ENCODE results near the gene WDR20. TPM values are rescaled to one million over a fixed set of nuclear protein-coding genes. Genes with fewer than 3 reads are reported as not detected.

WDR20 gene
- total and polyA plus RNA-seq, 2 of the 8 experiments (the other 6 are each of a cell fraction or from before 2014, with no cell fraction given): 11.2 to 26.7 TPM

GRCh38 chr14:102235275-102235897 lies 95.7 kb downstream of the WDR20 start:
- no peak overlapping the region for H3K4me3 ChIP-seq (ENCODE audit: extremely low read depth in 1 of 4, insufficient read depth in 2 of 4, low read depth in 3 of 4, low read length in 4 of 4)
- H4K5ac ChIP-seq (ENCODE audit: insufficient read length, low read depth, low read length): no peak overlapping the region
- H2BK120ac ChIP-seq (replicated peaks; ENCODE audit: low read depth, low read length): no peak overlapping the region
- no peak overlapping the region for H3K56ac ChIP-seq (replicated peaks; ENCODE audit: insufficient read length, low read depth, low read length)
- H4K8ac ChIP-seq (ENCODE audit: extremely low read depth, insufficient read depth, low read length): no peak overlapping the region
- CTCF ChIA-PET (ENCODE audit: partially characterized antibody): interaction anchor here (0.9 to 2.4 kb wide), 10 partner anchors 18 to 185 kb away, joined by 3 to 22 read pairs (median 4); no protein-coding TSS in a partner anchor
- no peak overlapping the region for H2BK20ac ChIP-seq (ENCODE audit: low read length)
- H3K27ac ChIP-seq (ENCODE audit: low read depth, low read length): no peak overlapping the region
- H3K4ac ChIP-seq (replicated peaks; ENCODE audit: insufficient read length, low read depth, low read length): no peak overlapping the region
- no peak overlapping the region for H2AK5ac ChIP-seq (ENCODE audit: low read depth, low read length)
- POLR2A ChIA-PET (ENCODE audit: partially characterized antibody): interaction anchor here (0.6 to 1.0 kb wide), 3 partner anchors 38 to 81 kb away, joined by 4 to 5 read pairs (median 4); no protein-coding TSS in a partner anchor
- no peaks in the 10 kb centered on the region for H3K36me3 ChIP-seq (ENCODE audit: control insufficient read depth in 2 of 4, insufficient read depth in 4 of 4, low read length in 3 of 4)
- H3K9ac ChIP-seq (replicated peaks in 1 of 4; ENCODE audit: extremely low read depth in 1 of 4, low read depth in 3 of 4, low read length in 3 of 4): no peak overlapping the region
- no peak overlapping the region for H2BK12ac ChIP-seq (ENCODE audit: low read depth, low read length)
- H4K20me1 ChIP-seq (replicated peaks in 1 of 2; ENCODE audit: control insufficient read depth in 1 of 2, insufficient read depth in 2 of 2, low read length in 2 of 2): no peaks in the 10 kb centered on the region
- H3K79me1 ChIP-seq (ENCODE audit: low read depth, low read length): no peaks in the 10 kb centered on the region
- H3K4me2 ChIP-seq (ENCODE audit: insufficient read depth in 1 of 2, low read depth in 2 of 2, low read length in 2 of 2): no peak overlapping the region
- peaks cover under 1 to 4% of the 10 kb centered on the region in 2 experiments; a peak in 1 of 4 replicates for H3K9me3 ChIP-seq (ENCODE audit: insufficient read depth in 2 of 2, low read depth in 1 of 2, low read length in 1 of 2)
- WGBS, 2 experiments (ENCODE audit: extremely low coverage in 1 of 2, insufficient coverage in 1 of 2, insufficient read length in 1 of 2, insufficient replicate concordance in 2 of 2, low coverage in 1 of 2, low lambda C conversion rate in 2 of 2, missing lambda C conversion rate in 1 of 2): 49% methylated on average over 19 of the region's 19 CpGs; no CpG with 5 or more reads in 1 of the 2 experiments
- FAIRE-seq (peak; percentile 74), DNase-seq (ENCODE audit: low read depth in 1 of 2, low spot score in 2 of 2) (peak; percentile 53 to 92)
- peak overlapping the region; percentile 60; the same call in 1 of the 2 replicates for H2AFZ ChIP-seq (ENCODE audit: low read length)
- H3K79me2 ChIP-seq (ENCODE audit: control insufficient read depth in 1 of 2, insufficient read depth in 2 of 2, low read length in 2 of 2): no peaks in the 10 kb centered on the region
- H3K23me2 ChIP-seq (ENCODE audit: low read depth, low read length): 0 out of 2 replicates have a peak, but pooled peaks cover 2% of the 10 kb centered on the region
- H3K27me3 ChIP-seq (replicated peaks in 1 of 4; ENCODE audit: control insufficient read depth in 3 of 4, extremely low read depth in 1 of 4, insufficient read depth in 3 of 4, low read length in 3 of 4): no peaks in the 10 kb centered on the region
- no peak overlapping the region for H3K14ac ChIP-seq (ENCODE audit: insufficient read length)
- no peak overlapping the region for H3K23ac ChIP-seq (ENCODE audit: insufficient read length)
- H3K4me1 ChIP-seq (replicated peaks in 1 of 4; ENCODE audit: control insufficient read depth in 3 of 4, insufficient read depth in 4 of 4, low read length in 3 of 4): peaks cover 0 to 6% (median 2%) of the 10 kb centered on the region in 4 experiments; a peak in 4 of 7 replicates
- H2BK5ac ChIP-seq (ENCODE audit: low read depth, low read length): no peak overlapping the region
- no peak overlapping the region for H2BK15ac ChIP-seq (ENCODE audit: low read length)
- no peak overlapping the region for H4K91ac ChIP-seq (replicated peaks; ENCODE audit: insufficient read length, low read length)
- H3K18ac ChIP-seq (ENCODE audit: extremely low read depth, low read length): no peak overlapping the region
- TF ChIP-seq RNF2 (IDR thresholded peaks at IDR 0.05; ENCODE audit: borderline replicate concordance, low read depth, low read length, missing control alignments, poor library complexity, severe bottlenecking): no peak
- 0 out of 2 replicates have a peak, but pooled peaks have one; percentile 45 for TF ChIP-seq SP1 (IDR thresholded peaks at IDR 0.05; ENCODE audit: low read depth, low read length)
- TF ChIP-seq YY1 (IDR thresholded peaks at IDR 0.05; ENCODE audit: low read depth, low read length): peak; percentile 59; the same call in 1 of the 2 replicates
- TF ChIP-seq, protein P1, sequence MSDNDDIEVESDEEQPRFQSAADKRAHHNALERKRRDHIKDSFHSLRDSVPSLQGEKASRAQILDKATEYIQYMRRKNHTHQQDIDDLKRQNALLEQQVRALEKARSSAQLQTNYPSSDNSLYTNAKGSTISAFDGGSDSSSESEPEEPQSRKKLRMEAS (IDR thresholded peaks at IDR 0.05): peak; percentile 14; the same call in 1 of the 2 replicates
- no peak for TF ChIP-seq HDAC6 (IDR thresholded peaks at IDR 0.05; ENCODE audit: low read depth, low read length)
- TF ChIP-seq SIN3A (conservative IDR thresholded peaks at IDR 0.05 in 1 of 2, IDR thresholded peaks at IDR 0.05 in 1 of 2; ENCODE audit: low read depth in 1 of 2, low read length in 2 of 2): 0 out of 4 replicates have a peak, but pooled peaks of 1 of the 2 experiments have one; percentile 47
- peak; percentile 88 to 92 (median 91) for TF ChIP-seq CTCF (IDR thresholded peaks at IDR 0.05; ENCODE audit: control extremely low read depth in 1 of 3, insufficient read depth in 1 of 3, low read depth in 1 of 3, low read length in 3 of 3)
- TF ChIP-seq GABPA (IDR thresholded peaks at IDR 0.05; ENCODE audit: borderline replicate concordance, insufficient read depth, low read length): peak; percentile 68; the same call in 1 of the 2 replicates
